H1 (cell line): ENCODE measurements around the gene ZNF674. TPM values are rescaled to one million over a fixed set of nuclear protein-coding genes. Genes with fewer than 3 reads are reported as not detected.

Experiments used
- CHD7 ChIP-seq: fragments of 300-600 bp; sonication (generic); IDR thresholded peaks from 2 replicates; pipeline ENCODE4 v1.7.1; 2012; ENCODE audit warnings: low read length, moderate library complexity, mild to moderate bottlenecking, inconsistent platforms; ENCODE audit not compliant: insufficient replicate concordance
- polyA plus RNA-seq, 7 experiments: library from polyadenylated mRNA; depleted of rRNA in 3 of 7; stranded (reverse) in 5 of 7; unstranded in 2 of 7; fragments of >200 nt in 5 of 7; fragments of 200-250 nt in 2 of 7; gene quantifications; 1 replicate in 5 of 7; 2 replicates in 1 of 7; 4 replicates in 1 of 7; pipeline versions ENCODE4 v1.2.1 to v1.2.3, GENCODE V29; 2011 to 2013; ENCODE audit warnings: missing spikeins in 2 of 7, mixed read lengths in 2 of 7
- total RNA-seq: library from RNA; stranded (reverse); fragmentation: NEBNext Ultra II Directional; extraction: Animal tissue kit (Norgen Biotek cat#: 25700); gene quantifications from 2 replicates; pipeline ENCODE4 v1.2.1, GENCODE V29; 2021

ZNF674 gene
- total and polyA plus RNA-seq, 2 of the 8 experiments (the other 6 are each of a cell fraction or from before 2014, with no cell fraction given), result 2.0 to 7.4 TPM

GRCh38 chrX:46573892-46574773 lies 28.9 kb upstream of the ZNF674 start (continued):
- TF ChIP-seq CHD7, result no peak
- TF ChIP-seq, all 59 proteins: peak for 10
